ENCODE measurements around the gene PTTG2.
A peak's percentile ranks its signal among the peaks of the same experiment; 100 is the strongest.
"Not testable (repeated sequence)": the region's sequence is repeated elsewhere in the genome, so short reads cannot be mapped to it uniquely, and the experiment has no call there.

Gene PTTG2

GRCh38 chr4:37958932-37959331 lies 1.3 kb upstream of the PTTG2 start:
- DNase-seq: no peak

- no peak for DNase-seq
Measured at GRCh38 chr4:37960679-37961450, 667 bp downstream of the PTTG2 start.

GRCh38 chr4:37964734-37965457 lies 4.7 kb downstream of the PTTG2 start:
- no peak for DNase-seq

GRCh38 chr4:37966044-37966443 lies 5.8 kb downstream of the PTTG2 start:
- DNase-seq: no peak

GRCh38 chr4:37967736-37968135 lies 7.5 kb downstream of the PTTG2 start:
- DNase-seq: no peak

GRCh38 chr4:37968747-37969146 lies 8.5 kb downstream of the PTTG2 start:
- DNase-seq: no peak

- DNase-seq: peak; percentile 80
Measured at GRCh38 chr4:37970702-37971101, 10.5 kb downstream of the PTTG2 start.

GRCh38 chr4:37971202-37971601 lies 11.0 kb downstream of the PTTG2 start:
- DNase-seq: no peak

- DNase-seq: no peak
Measured at GRCh38 chr4:37973441-37973840, 13.2 kb downstream of the PTTG2 start.

GRCh38 chr4:37975321-37975822 lies 15.2 kb downstream of the PTTG2 start:
- not testable (repeated sequence) for DNase-seq

GRCh38 chr4:37976507-37976906 lies 16.3 kb downstream of the PTTG2 start:
- DNase-seq: peak; percentile 46

GRCh38 chr4:37976991-37977470 lies 16.8 kb downstream of the PTTG2 start:
- peak; percentile 80 for DNase-seq

GRCh38 chr4:37977471-37978247 lies 17.5 kb downstream of the PTTG2 start:
- DNase-seq: peak; percentile 82

GRCh38 chr4:37978248-37978924 lies 18.2 kb downstream of the PTTG2 start:
- no peak for DNase-seq

- DNase-seq: no peak
Measured at GRCh38 chr4:37980246-37980645, 20.0 kb downstream of the PTTG2 start.

- DNase-seq: no peak
Measured at GRCh38 chr4:37981425-37981824, 21.2 kb downstream of the PTTG2 start.

- no peak for DNase-seq
Measured at GRCh38 chr4:37981844-37982720, 21.9 kb downstream of the PTTG2 start.

GRCh38 chr4:37982736-37983135 lies 22.5 kb downstream of the PTTG2 start:
- no peak for DNase-seq

GRCh38 chr4:37983951-37984350 lies 23.8 kb downstream of the PTTG2 start:
- DNase-seq: no peak

GRCh38 chr4:37985730-37986275 lies 25.6 kb downstream of the PTTG2 start:
- DNase-seq: no peak

- no peak for DNase-seq
Measured at GRCh38 chr4:37988670-37989069, 28.5 kb downstream of the PTTG2 start.

Measured in OCI-M1 (cell line).